ENCODE measurements around the gene SLC13A2.

The SLC13A2 gene

DNA sequence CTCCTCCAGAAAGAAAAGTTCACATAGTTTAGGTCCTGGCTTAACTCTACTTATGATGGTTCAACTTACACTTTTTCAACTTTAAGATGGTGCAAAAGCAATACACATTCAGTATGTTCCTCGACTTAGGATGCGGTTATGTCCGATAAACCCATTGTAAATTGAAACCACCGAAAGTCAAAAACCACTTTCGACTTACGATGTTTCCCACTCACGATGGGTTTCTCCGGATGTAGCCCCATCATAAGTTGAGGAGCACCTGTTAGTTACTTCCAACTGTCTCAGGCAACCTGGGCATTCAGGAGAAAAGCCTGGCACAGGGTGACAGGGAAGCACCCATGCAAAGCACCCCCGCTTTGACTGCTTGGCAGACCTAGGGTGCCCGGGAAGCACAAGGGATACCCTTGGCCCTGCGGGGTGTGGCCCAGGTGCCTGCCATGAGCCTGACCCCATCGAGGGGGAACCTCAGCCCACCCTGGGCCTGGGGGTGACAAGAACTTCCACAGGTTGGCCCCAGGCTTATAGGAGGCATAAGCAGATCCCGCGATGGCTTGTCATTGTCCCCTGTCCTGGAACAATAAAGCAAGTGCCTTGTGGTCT, 65.0 kb downstream of the SLC13A2 start:
- no peak for DNase-seq

DNA sequence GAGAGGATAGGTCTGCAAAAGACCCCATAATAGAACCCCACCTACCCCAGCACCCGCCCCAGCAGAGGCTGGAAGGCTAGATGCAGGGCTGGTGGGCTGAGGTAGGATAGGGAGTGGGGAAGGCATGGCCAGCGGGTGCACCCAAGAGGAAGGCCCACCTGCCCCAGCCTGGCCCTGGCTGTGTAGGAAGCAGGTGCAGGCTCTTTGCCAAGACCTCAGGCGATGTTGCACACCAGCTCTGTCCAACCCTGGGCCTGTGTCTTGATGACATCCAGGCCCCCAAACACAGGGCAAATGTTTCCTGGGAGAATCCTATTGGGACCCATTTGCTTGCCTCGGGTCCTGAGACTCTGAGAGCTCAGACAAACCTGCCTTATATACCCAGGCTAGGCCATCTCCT, 66.8 kb downstream of the SLC13A2 start:
- no peak for DNase-seq

GRCh38 chr17:28541439-28541838, 68.0 kb downstream of the SLC13A2 start:
- DNase-seq = no peak

DNA sequence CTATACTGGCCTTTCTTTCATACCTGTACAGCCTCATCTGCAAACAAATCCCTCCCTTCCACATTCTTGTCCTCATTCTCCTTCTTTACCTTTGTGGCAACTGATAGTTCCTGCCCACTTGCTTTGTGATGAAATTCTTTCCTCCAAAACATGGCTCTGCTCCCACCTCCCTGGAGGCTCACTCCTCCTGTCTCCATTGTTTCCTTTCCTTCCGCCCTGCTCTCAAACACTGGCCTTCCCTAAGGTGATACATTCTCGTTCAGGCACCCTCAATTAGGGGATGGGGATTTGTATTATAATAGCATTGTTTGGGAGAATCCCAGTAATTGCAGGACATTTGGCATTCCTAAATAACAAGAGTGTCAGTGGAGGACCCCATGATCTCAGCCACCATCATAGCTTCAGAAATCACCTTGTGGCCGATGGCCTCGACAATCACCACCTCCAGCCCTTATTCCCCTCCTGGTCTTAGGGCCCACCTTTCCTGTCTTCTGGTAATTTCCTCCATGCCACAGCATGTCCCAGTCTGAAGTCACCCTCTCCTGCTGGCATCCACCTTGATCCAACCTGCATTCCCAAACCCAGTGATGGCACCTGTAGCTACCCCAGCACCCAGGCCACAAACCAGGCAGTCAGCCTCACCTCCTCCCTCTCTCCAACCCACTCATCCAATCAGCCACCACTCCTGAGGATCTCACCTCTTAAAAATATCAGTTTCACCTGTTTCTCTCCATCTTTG, 71.1 kb downstream of the SLC13A2 start:
- DNase-seq = no peak

- no peak for DNase-seq
Observed at GRCh38 chr17:28545141-28545503, 71.7 kb downstream of the SLC13A2 start.

GRCh38 chr17:28545787-28546415, 72.5 kb downstream of the SLC13A2 start:
- no peak for DNase-seq

- DNase-seq = no peak
Observed at GRCh38 chr17:28547096-28547622, 73.7 kb downstream of the SLC13A2 start.

All from suppressor macrophage treated with lipopolysaccharide for 1 hour (primary cell).